ENCODE results near the gene TMC4.

DNA sequence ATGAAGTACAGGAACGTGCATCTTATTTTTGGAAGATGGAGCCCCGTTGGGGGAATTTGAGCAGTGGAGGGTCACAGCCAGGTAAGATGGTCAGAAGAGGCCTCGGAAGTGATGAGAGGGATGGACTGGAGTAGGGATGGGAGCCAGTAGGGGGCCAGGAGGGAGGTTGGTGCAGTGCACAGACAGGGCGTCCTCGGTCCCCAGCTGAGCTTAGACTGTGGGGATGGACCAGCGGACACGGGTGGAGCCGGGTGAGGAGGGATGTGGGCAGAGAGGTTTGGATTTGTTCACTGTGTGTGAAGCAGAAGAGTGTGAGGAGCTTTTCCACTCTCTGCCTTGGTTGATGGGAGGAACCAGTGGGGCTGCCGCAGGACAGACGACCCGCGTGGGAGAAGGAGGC is 38.3 kb upstream of the TMC4 start:
- TF ChIP-seq, protein P1, sequence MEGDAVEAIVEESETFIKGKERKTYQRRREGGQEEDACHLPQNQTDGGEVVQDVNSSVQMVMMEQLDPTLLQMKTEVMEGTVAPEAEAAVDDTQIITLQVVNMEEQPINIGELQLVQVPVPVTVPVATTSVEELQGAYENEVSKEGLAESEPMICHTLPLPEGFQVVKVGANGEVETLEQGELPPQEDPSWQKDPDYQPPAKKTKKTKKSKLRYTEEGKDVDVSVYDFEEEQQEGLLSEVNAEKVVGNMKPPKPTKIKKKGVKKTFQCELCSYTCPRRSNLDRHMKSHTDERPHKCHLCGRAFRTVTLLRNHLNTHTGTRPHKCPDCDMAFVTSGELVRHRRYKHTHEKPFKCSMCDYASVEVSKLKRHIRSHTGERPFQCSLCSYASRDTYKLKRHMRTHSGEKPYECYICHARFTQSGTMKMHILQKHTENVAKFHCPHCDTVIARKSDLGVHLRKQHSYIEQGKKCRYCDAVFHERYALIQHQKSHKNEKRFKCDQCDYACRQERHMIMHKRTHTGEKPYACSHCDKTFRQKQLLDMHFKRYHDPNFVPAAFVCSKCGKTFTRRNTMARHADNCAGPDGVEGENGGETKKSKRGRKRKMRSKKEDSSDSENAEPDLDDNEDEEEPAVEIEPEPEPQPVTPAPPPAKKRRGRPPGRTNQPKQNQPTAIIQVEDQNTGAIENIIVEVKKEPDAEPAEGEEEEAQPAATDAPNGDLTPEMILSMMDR (IDR thresholded peaks at IDR 0.05): no peak
- no peak for TF ChIP-seq POLR2A (IDR thresholded peaks at IDR 0.05)

Data from thyroid gland (tissue), 4 donors.